Gastroesophageal sphincter (tissue), 3 donors: Measurements from ENCODE around the gene CES4A.

Experiments used
- POLR2A ChIP-seq, 2 donors: fragments of 450-650 bp; IDR thresholded peaks; one replicate each; pipeline ENCODE4 v1.6.1; 2017; ENCODE audit warnings: antibody characterized with exemption in 2 of 2, mild to moderate bottlenecking in 2 of 2, moderate library complexity in 1 of 2
- TF ChIP-seq, protein P1 (sequence below), 4 experiments: fragments of 200-600 bp in 2 of 4; fragments of 450-650 bp in 2 of 4; sonication (generic) in 1 of 4; IDR thresholded peaks; one replicate each; pipeline ENCODE4 v1.5.1; 2017 to 2019; ENCODE audit warnings: antibody characterized with exemption in 4 of 4, mild to moderate bottlenecking in 2 of 4, moderate library complexity in 2 of 4

DNA sequence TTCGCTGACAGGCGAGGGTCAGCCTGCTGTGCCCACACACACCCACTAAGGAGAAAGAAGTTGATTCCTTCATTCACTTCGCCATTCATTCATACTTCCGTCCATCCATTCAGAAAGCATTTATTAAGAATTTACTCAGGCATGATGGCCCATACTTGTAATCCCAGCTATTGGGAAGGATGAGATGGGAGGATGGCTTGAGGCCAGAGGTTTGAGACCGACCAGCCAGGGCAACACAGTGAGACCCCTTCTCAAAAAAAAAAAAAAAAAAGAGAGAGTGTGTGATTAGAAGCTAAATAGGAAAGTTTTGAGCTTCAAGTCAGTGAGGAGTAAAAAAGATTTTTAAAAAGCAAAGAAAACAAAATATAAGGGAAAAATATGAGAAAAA, 44.3 kb upstream of the CES4A start:
- TF ChIP-seq POLR2A (IDR thresholded peaks at IDR 0.05): no peak
- TF ChIP-seq, protein P1, sequence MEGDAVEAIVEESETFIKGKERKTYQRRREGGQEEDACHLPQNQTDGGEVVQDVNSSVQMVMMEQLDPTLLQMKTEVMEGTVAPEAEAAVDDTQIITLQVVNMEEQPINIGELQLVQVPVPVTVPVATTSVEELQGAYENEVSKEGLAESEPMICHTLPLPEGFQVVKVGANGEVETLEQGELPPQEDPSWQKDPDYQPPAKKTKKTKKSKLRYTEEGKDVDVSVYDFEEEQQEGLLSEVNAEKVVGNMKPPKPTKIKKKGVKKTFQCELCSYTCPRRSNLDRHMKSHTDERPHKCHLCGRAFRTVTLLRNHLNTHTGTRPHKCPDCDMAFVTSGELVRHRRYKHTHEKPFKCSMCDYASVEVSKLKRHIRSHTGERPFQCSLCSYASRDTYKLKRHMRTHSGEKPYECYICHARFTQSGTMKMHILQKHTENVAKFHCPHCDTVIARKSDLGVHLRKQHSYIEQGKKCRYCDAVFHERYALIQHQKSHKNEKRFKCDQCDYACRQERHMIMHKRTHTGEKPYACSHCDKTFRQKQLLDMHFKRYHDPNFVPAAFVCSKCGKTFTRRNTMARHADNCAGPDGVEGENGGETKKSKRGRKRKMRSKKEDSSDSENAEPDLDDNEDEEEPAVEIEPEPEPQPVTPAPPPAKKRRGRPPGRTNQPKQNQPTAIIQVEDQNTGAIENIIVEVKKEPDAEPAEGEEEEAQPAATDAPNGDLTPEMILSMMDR (IDR thresholded peaks at IDR 0.05): no peak
